ENCODE results near the gene RBM10. TPM values are rescaled to one million over a fixed set of nuclear protein-coding genes. Genes with fewer than 3 reads are reported as not detected.
A peak's percentile ranks its signal among the peaks of the same experiment; 100 is the strongest.

The RBM10 gene
- total and polyA plus RNA-seq, 2 donors (not counting 3 experiments of a cell fraction or from before 2014, with no cell fraction given) = 37.3 to 51.5 TPM

GRCh38 chrX:47215291-47215900 lies 70.4 kb downstream of the RBM10 start:
- peak; percentile 53 for FAIRE-seq
- ChIA-PET POLR2A (no interaction called here), CTCF (no interaction called here)
- intact Hi-C loops (cut with micrococcal nuclease) (loop anchor here (5.0 kb wide), 3 partner anchors 147 to 307 kb away; partner anchors contain the start of gene ZNF41), dilution Hi-C loops (cut with MboI; ENCODE audit: extremely low pct_ligation_motif_present, low sequenced_read_pairs) (no loop called here)
- peaks cover 10 to 42% of the 10 kb centered on the region in 2 experiments for H3K36me3 ChIP-seq (ENCODE audit: control insufficient read depth in 2 of 2, extremely low read depth in 1 of 2, insufficient read depth in 2 of 2, low read length in 2 of 2)
- no peak overlapping the region for H3K4me3 ChIP-seq (replicated peaks in 1 of 3; ENCODE audit: insufficient read depth in 1 of 3, low read depth in 1 of 3, low read length in 3 of 3)
- no peak for DNase-seq (ENCODE audit: low read depth, low spot score)
- no peaks in the 10 kb centered on the region for H4K20me1 ChIP-seq (replicated peaks; ENCODE audit: control insufficient read depth, extremely low read depth, insufficient read depth, low read length)
- H3K27me3 ChIP-seq (ENCODE audit: control insufficient read depth in 2 of 2, insufficient read depth in 2 of 2, low read length in 2 of 2) = no peaks in the 10 kb centered on the region
- peaks cover 13% of the 10 kb centered on the region for H3K4me1 ChIP-seq (ENCODE audit: control insufficient read depth, extremely low read depth, insufficient read depth, low read length)
- H3K27ac ChIP-seq (ENCODE audit: insufficient read depth, low read depth, low read length) = no peak overlapping the region
- no TSS peak for BruUV-seq (replicated peaks)
- no peak overlapping the region for H3K4me2 ChIP-seq (ENCODE audit: insufficient read depth, low read length)
- TF ChIP-seq MYC (IDR thresholded peaks at IDR 0.05; ENCODE audit: low read depth, low read length) (no peak), FOS (IDR thresholded peaks at IDR 0.05; ENCODE audit: borderline replicate concordance, insufficient read depth, low read length) (no peak), JUN (IDR thresholded peaks at IDR 0.05; ENCODE audit: borderline replicate concordance, insufficient read depth, insufficient read length, low read depth) (no peak)
- H3K9me3 ChIP-seq (replicated peaks; ENCODE audit: control insufficient read depth, insufficient read depth, low read length) = no peaks in the 10 kb centered on the region
- H3K79me2 ChIP-seq (ENCODE audit: control insufficient read depth, insufficient read depth, low read length) = peaks cover 18% of the 10 kb centered on the region
- H3K9ac ChIP-seq (replicated peaks; ENCODE audit: extremely low read depth, insufficient read depth, low read length) = no peak overlapping the region
- H2AFZ ChIP-seq (ENCODE audit: low read depth, low read length) = no peak overlapping the region
- H3K9me1 ChIP-seq (replicated peaks; ENCODE audit: control insufficient read depth, extremely low read depth, insufficient read depth, low read length) = no peaks in the 10 kb centered on the region

GRCh38 chrX:47216393-47216925 lies 71.4 kb downstream of the RBM10 start:
- H4K20me1 ChIP-seq (replicated peaks; ENCODE audit: control insufficient read depth, extremely low read depth, insufficient read depth, low read length) = no peaks in the 10 kb centered on the region
- intact Hi-C loops (cut with micrococcal nuclease) = loop anchor here (5.0 kb wide), 3 partner anchors 146 to 306 kb away; partner anchors contain the start of gene ZNF41
- H3K4me1 ChIP-seq (ENCODE audit: control insufficient read depth, extremely low read depth, insufficient read depth, low read length) = peaks cover 13% of the 10 kb centered on the region
- no peaks in the 10 kb centered on the region for H3K9me1 ChIP-seq (replicated peaks; ENCODE audit: control insufficient read depth, extremely low read depth, insufficient read depth, low read length)
- H3K4me3 ChIP-seq (replicated peaks in 1 of 3; ENCODE audit: insufficient read depth in 1 of 3, low read depth in 1 of 3, low read length in 3 of 3) = no peak overlapping the region
- DNase-seq (ENCODE audit: low read depth, low spot score) (no peak), FAIRE-seq (no peak)
- no peaks in the 10 kb centered on the region for H3K9me3 ChIP-seq (replicated peaks; ENCODE audit: control insufficient read depth, insufficient read depth, low read length)
- POLR2A ChIA-PET = no interaction called here
- BruUV-seq (replicated peaks) = no TSS peak
- CTCF ChIA-PET = interaction anchor here (1.0 to 2.0 kb wide), 2 partner anchors 168 to 307 kb away, joined by 3 to 13 read pairs; no protein-coding TSS in a partner anchor
- TF ChIP-seq MYC (IDR thresholded peaks at IDR 0.05; ENCODE audit: low read depth, low read length) (no peak), JUN (IDR thresholded peaks at IDR 0.05; ENCODE audit: borderline replicate concordance, insufficient read depth, insufficient read length, low read depth) (no peak), POLR2A (IDR thresholded peaks at IDR 0.05; ENCODE audit: low read depth, low read length) (no peak), CTCF (IDR thresholded peaks at IDR 0.05; ENCODE audit: extremely low read depth in 1 of 2, insufficient read depth in 1 of 2, low read depth in 1 of 2, low read length in 2 of 2) (no peak), FOS (IDR thresholded peaks at IDR 0.05; ENCODE audit: borderline replicate concordance, insufficient read depth, low read length) (no peak), GATA2 (IDR thresholded peaks at IDR 0.05; ENCODE audit: insufficient read depth, insufficient read length, low read depth, low read length) (no peak), EZH2 (IDR thresholded peaks at IDR 0.05; ENCODE audit: borderline replicate concordance, low read depth, low read length, severe bottlenecking) (no peak), POLR2AphosphoS5 (IDR thresholded peaks at IDR 0.05; ENCODE audit: insufficient read depth, low read depth, low read length) (no peak)
- TF ChIP-seq, protein P1, sequence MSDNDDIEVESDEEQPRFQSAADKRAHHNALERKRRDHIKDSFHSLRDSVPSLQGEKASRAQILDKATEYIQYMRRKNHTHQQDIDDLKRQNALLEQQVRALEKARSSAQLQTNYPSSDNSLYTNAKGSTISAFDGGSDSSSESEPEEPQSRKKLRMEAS (IDR thresholded peaks at IDR 0.05; ENCODE audit: insufficient read depth, insufficient read length) = no peak
- H3K27ac ChIP-seq (ENCODE audit: insufficient read depth, low read depth, low read length) = peak overlapping the region; percentile 91
- no peaks in the 10 kb centered on the region for H3K27me3 ChIP-seq (ENCODE audit: control insufficient read depth in 2 of 2, insufficient read depth in 2 of 2, low read length in 2 of 2)
- peaks cover 29% of the 10 kb centered on the region for H3K79me2 ChIP-seq (ENCODE audit: control insufficient read depth, insufficient read depth, low read length)
- H2AFZ ChIP-seq (ENCODE audit: low read depth, low read length) = no peak overlapping the region
- dilution Hi-C loops (cut with MboI; ENCODE audit: extremely low pct_ligation_motif_present, low sequenced_read_pairs) = no loop called here
- no peak overlapping the region for H3K9ac ChIP-seq (replicated peaks; ENCODE audit: extremely low read depth, insufficient read depth, low read length)
- H3K4me2 ChIP-seq (ENCODE audit: insufficient read depth, low read length) = peak overlapping the region; percentile 9
- peaks cover 10 to 33% of the 10 kb centered on the region in 2 experiments for H3K36me3 ChIP-seq (ENCODE audit: control insufficient read depth in 2 of 2, extremely low read depth in 1 of 2, insufficient read depth in 2 of 2, low read length in 2 of 2)

All from endothelial cell of umbilical vein (primary cell).